ENCODE measurements around the gene APBA2.

- TF ChIP-seq CTCF (IDR thresholded peaks at IDR 0.05) (no peak), POLR2A (IDR thresholded peaks at IDR 0.05; ENCODE audit: low read depth) (no peak), POLR2AphosphoS5 (IDR thresholded peaks at IDR 0.05) (no peak)
Observed at GRCh38 chr15:29086891-29087290, 201.1 kb downstream of the APBA2 start.
